Measurements from ENCODE around the gene DSC1. TPM values are rescaled to one million over a fixed set of nuclear protein-coding genes. Genes with fewer than 3 reads are reported as not detected.

DSC1 gene
- polyA plus RNA-seq, 1 experiment, result not detected

DNA sequence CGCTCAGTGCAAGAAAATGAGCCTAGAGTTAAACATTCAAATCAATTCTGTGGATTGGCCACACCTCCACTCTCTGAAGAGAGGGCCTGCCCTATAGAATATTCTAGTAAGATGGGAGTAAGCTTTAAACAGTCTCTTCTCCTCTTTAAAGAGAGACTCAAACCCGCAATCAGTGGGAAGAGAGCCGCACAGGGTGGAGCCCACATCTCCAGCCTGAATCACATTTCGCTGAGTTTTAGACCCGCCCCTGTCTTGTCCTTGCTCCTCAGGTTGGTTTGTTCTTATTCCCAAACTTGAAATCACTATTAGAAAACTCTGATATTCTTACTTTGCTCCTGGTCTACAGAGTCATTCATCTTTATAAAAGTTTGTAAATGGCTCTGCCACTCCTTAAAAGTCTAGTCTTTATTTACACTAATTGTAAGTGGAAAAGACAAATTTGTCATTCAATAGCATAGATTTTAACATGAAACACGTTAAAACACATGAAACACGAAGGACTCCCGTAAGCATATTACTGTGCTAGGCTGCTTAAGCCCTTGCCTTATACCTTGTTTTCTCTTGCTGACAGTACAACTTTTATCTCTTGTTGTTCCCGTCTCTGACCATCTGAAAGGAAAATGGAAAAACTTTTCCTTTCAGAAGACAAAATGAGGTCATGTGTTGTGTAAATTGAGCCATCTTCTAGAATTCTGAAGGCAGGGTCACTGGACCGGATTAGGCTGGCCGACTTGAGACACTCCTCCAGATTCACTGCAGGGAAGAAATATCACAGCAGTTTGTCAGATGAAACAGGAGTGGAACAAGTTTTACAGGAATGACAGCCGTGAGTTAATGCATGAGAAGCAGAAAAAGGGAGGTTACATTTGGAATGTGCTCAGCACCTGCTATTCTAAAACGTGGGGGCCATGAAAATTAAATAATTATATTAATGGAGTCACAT, 5.6 kb downstream of the DSC1 start:
- no peak overlapping the region for H3K4me3 ChIP-seq (ENCODE audit: low read depth, low read length)
- TF ChIP-seq, protein P1, sequence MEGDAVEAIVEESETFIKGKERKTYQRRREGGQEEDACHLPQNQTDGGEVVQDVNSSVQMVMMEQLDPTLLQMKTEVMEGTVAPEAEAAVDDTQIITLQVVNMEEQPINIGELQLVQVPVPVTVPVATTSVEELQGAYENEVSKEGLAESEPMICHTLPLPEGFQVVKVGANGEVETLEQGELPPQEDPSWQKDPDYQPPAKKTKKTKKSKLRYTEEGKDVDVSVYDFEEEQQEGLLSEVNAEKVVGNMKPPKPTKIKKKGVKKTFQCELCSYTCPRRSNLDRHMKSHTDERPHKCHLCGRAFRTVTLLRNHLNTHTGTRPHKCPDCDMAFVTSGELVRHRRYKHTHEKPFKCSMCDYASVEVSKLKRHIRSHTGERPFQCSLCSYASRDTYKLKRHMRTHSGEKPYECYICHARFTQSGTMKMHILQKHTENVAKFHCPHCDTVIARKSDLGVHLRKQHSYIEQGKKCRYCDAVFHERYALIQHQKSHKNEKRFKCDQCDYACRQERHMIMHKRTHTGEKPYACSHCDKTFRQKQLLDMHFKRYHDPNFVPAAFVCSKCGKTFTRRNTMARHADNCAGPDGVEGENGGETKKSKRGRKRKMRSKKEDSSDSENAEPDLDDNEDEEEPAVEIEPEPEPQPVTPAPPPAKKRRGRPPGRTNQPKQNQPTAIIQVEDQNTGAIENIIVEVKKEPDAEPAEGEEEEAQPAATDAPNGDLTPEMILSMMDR (IDR thresholded peaks at IDR 0.05; ENCODE audit: low read depth, low read length), result no peak
- H3K27me3 ChIP-seq (ENCODE audit: control insufficient read depth, insufficient read depth, low read length), result no peaks in the 10 kb centered on the region
- no peak for DNase-seq (ENCODE audit: low read depth, low spot score)
- ChIA-PET POLR2A (no interaction called here), CTCF (no interaction called here)
- H3K9me3 ChIP-seq (ENCODE audit: control insufficient read depth, insufficient read depth, low read length), result no peaks in the 10 kb centered on the region; the same call in 1 of the 2 replicates
- no peak overlapping the region for H3K27ac ChIP-seq (ENCODE audit: low read depth, low read length)

DNA sequence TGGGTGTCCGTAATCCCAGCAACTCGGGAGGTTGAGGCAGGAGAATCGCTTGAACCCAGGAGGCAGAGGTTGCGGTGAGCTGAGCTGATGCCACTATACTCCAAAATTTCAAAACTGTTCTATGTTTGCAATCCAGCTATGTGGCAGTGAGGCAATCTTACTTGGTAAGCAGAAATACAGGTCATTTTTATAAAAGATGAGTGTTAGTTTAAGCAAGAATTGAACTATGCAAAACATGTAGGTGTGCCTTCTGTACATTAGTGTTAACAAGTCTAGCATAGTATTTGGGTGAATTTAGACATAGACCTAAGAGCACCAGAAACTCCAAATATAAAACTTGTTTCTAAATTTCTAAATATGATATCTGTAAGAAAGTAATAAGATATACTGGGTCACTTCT, 7.2 kb downstream of the DSC1 start:
- ChIA-PET CTCF (no interaction called here), POLR2A (no interaction called here)
- no peak for DNase-seq (ENCODE audit: low read depth, low spot score)
- TF ChIP-seq, protein P1 (IDR thresholded peaks at IDR 0.05; ENCODE audit: low read depth, low read length), result no peak
- Histone ChIP-seq H3K27ac (ENCODE audit: low read depth, low read length) (no peak overlapping the region), H3K9me3 (ENCODE audit: control insufficient read depth, insufficient read depth, low read length) (peaks cover 4% of the 10 kb centered on the region; the same call in 1 of the 2 replicates), H3K4me3 (ENCODE audit: low read depth, low read length) (no peak overlapping the region), H3K27me3 (ENCODE audit: control insufficient read depth, insufficient read depth, low read length) (no peaks in the 10 kb centered on the region)

DNA sequence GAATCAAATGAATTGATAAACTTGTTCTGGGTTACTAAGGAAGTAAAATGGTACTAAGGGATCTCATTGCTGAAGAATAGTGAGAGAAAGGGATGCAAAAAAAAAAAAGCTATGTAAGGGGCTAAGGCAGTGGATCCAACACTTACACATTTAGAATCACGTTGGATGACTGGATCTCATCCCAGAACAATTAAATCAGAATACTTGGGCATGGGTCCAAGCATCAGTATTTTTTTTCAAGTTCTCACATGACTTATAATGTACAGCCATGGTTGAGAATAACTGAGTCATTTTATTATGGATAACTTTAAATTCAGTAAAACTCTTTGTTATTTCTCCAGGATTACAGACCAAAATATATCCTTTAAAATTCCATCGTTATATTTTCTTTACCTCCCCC, 8.5 kb downstream of the DSC1 start:
- CTCF ChIA-PET, result no interaction called here
- peaks cover 4% of the 10 kb centered on the region; the same call in 1 of the 2 replicates for H3K9me3 ChIP-seq (ENCODE audit: control insufficient read depth, insufficient read depth, low read length)
- no peaks in the 10 kb centered on the region for H3K27me3 ChIP-seq (ENCODE audit: control insufficient read depth, insufficient read depth, low read length)
- H3K4me3 ChIP-seq (ENCODE audit: low read depth, low read length), result no peak overlapping the region
- no peak overlapping the region for H3K27ac ChIP-seq (ENCODE audit: low read depth, low read length)
- TF ChIP-seq, protein P1 (IDR thresholded peaks at IDR 0.05; ENCODE audit: low read depth, low read length), result no peak
- POLR2A ChIA-PET, result no interaction called here
- DNase-seq (ENCODE audit: low read depth, low spot score), result no peak

DNA sequence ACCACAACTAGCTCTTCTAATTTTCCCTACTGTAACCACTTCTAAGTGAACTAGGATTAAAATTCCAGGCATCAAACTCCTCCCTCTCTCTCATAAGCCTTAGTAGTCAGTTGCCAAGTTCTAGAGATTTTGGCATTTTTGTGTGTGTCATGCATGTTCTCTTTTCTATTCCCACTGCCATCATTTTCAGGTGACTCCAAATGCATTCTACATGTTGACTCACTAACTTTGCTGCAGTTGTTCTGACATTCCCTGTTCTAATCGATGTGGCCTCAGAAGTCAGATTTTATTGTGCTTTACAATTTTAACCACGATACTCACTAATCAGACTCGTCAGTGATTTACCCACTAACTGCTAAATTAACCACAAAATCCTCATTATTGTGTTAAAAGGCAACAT, 13.3 kb downstream of the DSC1 start:
- CTCF ChIA-PET, result no interaction called here
- POLR2A ChIA-PET, result no interaction called here
- DNase-seq (ENCODE audit: low read depth, low spot score), result no peak
- H3K4me3 ChIP-seq (ENCODE audit: low read depth, low read length), result no peak overlapping the region
- H3K27ac ChIP-seq (ENCODE audit: low read depth, low read length), result no peak overlapping the region
- TF ChIP-seq, protein P1 (IDR thresholded peaks at IDR 0.05; ENCODE audit: low read depth, low read length), result no peak
- H3K9me3 ChIP-seq (ENCODE audit: control insufficient read depth, insufficient read depth, low read length), result peaks cover 8% of the 10 kb centered on the region; the same call in 1 of the 2 replicates
- H3K27me3 ChIP-seq (ENCODE audit: control insufficient read depth, insufficient read depth, low read length), result no peaks in the 10 kb centered on the region

DNA sequence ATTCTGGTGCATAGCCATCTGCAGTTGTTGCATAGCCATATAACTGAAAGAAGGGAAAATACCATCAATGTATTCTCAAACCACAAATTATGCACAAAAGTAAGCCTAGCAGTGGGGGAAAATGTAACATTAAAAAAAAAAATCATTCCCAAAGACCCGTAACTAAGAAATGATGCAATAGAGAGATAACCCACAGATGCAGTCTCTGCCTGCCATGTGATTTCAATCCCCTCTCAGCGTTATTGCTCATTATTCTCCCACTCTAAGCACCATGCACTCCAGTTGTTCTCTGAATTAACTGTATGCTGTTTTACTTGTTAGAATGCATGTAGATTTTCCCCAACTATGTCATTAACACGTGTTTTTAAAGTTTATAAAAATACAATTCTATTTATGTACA, 14.1 kb downstream of the DSC1 start:
- DNase-seq (ENCODE audit: low read depth, low spot score), result no peak
- CTCF ChIA-PET, result no interaction called here
- Histone ChIP-seq H3K9me3 (ENCODE audit: control insufficient read depth, insufficient read depth, low read length) (peaks cover 10% of the 10 kb centered on the region), H3K27me3 (ENCODE audit: control insufficient read depth, insufficient read depth, low read length) (no peaks in the 10 kb centered on the region), H3K27ac (ENCODE audit: low read depth, low read length) (no peak overlapping the region), H3K4me3 (ENCODE audit: low read depth, low read length) (no peak overlapping the region)
- POLR2A ChIA-PET, result no interaction called here
- TF ChIP-seq, protein P1 (IDR thresholded peaks at IDR 0.05; ENCODE audit: low read depth, low read length), result no peak
